ENCODE measurements around the gene CAMTA2. TPM values are rescaled to one million over a fixed set of nuclear protein-coding genes. Genes with fewer than 3 reads are reported as not detected.

The CAMTA2 gene
- total RNA-seq, 2 experiments from 2014 or later: 9.7 to 44.3 TPM

DNA sequence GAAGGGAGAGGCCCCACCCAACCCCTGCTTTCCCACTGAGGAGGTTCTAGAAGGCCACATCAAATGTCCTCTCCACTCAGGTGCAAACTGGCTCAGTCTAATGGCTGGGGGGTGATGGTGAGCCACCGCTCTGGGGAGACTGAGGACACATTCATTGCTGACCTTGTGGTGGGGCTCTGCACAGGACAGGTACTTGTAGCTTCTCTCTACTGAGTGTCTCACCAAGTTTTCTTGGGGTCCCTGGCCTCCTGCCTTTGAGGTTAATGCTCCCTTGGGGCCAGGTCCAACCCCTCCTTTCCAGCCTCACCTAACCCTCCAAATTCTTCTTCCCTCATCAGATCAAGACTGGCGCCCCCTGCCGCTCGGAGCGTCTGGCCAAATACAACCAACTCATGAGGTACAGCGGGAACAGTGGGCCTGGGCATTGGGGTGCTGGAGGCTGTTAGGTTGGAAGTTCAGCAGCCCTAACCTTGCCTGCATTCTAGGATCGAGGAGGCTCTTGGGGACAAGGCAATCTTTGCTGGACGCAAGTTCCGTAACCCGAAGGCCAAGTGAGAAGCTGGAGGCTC lies 30.9 kb downstream of the CAMTA2 start:
- Histone ChIP-seq H2AFZ (ENCODE audit: low read length) (no peak overlapping the region), H3K4me3 (ENCODE audit: low read depth, low read length, poor library complexity, severe bottlenecking) (no peak overlapping the region), H3K79me2 (ENCODE audit: insufficient read depth, low read depth, low read length) (no peaks in the 10 kb centered on the region), H3K4me1 (ENCODE audit: insufficient read depth, low read length, poor library complexity, severe bottlenecking) (peaks cover 12% of the 10 kb centered on the region), H3K9me2 (ENCODE audit: insufficient read depth, low read length) (no peaks in the 10 kb centered on the region), H3K9me3 (ENCODE audit: low read length) (no peaks in the 10 kb centered on the region), H3K4me2 (ENCODE audit: low read length) (no peak overlapping the region), H3K36me3 (ENCODE audit: insufficient read depth, low read length) (peaks cover 14% of the 10 kb centered on the region), H4K20me1 (ENCODE audit: insufficient read depth, low read length) (no peaks in the 10 kb centered on the region), H3K27ac (ENCODE audit: low read depth, low read length, poor library complexity, severe bottlenecking) (no peak overlapping the region)
- CTCF ChIA-PET (ENCODE audit: unreplicated experiment): no interaction called here
- TF ChIP-seq, protein P1, sequence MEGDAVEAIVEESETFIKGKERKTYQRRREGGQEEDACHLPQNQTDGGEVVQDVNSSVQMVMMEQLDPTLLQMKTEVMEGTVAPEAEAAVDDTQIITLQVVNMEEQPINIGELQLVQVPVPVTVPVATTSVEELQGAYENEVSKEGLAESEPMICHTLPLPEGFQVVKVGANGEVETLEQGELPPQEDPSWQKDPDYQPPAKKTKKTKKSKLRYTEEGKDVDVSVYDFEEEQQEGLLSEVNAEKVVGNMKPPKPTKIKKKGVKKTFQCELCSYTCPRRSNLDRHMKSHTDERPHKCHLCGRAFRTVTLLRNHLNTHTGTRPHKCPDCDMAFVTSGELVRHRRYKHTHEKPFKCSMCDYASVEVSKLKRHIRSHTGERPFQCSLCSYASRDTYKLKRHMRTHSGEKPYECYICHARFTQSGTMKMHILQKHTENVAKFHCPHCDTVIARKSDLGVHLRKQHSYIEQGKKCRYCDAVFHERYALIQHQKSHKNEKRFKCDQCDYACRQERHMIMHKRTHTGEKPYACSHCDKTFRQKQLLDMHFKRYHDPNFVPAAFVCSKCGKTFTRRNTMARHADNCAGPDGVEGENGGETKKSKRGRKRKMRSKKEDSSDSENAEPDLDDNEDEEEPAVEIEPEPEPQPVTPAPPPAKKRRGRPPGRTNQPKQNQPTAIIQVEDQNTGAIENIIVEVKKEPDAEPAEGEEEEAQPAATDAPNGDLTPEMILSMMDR (conservative IDR thresholded peaks at IDR 0.05; ENCODE audit: low read length): peak; percentile 79
- no peak for TF ChIP-seq EZH2phosphoT487 (IDR thresholded peaks at IDR 0.05; ENCODE audit: borderline replicate concordance, low read depth, low read length)
- BruUV-seq (replicated peaks): no TSS peak
- DNase-seq (ENCODE audit: low spot score): peak; percentile 47
- POLR2A ChIA-PET: interaction anchor here (2.0 kb wide), 1 partner anchor 10 kb away, joined by 8 read pairs; the partner anchor contains the start of gene SPAG7
- intact Hi-C loops (cut with micrococcal nuclease; ENCODE audit: unreplicated experiment): no loop called here

DNA sequence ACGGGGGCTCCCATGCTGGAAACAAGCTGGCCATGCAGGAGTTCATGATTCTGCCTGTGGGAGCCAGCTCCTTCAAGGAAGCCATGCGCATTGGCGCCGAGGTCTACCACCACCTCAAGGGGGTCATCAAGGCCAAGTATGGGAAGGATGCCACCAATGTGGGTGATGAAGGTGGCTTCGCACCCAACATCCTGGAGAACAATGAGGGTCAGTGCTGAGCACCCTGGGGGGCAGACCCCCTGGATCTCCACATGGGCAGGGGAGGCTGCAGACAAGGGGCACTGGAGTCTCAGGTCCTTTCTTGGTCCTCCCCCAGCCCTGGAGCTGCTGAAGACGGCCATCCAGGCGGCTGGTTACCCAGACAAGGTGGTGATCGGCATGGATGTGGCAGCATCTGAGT lies 32.4 kb downstream of the CAMTA2 start:
- BruUV-seq (replicated peaks): no TSS peak
- intact Hi-C loops (cut with micrococcal nuclease; ENCODE audit: unreplicated experiment): no loop called here
- H3K4me1 ChIP-seq (ENCODE audit: insufficient read depth, low read length, poor library complexity, severe bottlenecking): peaks cover 27% of the 10 kb centered on the region
- no peaks in the 10 kb centered on the region for H4K20me1 ChIP-seq (ENCODE audit: insufficient read depth, low read length)
- H3K9me3 ChIP-seq (ENCODE audit: low read length): no peaks in the 10 kb centered on the region
- TF ChIP-seq EZH2phosphoT487 (IDR thresholded peaks at IDR 0.05; ENCODE audit: borderline replicate concordance, low read depth, low read length): no peak
- TF ChIP-seq, protein P1 (conservative IDR thresholded peaks at IDR 0.05; ENCODE audit: low read length): no peak
- DNase-seq (ENCODE audit: low spot score): no peak
- peaks cover 8% of the 10 kb centered on the region; the same call in 1 of the 2 replicates for H3K36me3 ChIP-seq (ENCODE audit: insufficient read depth, low read length)
- CTCF ChIA-PET (ENCODE audit: unreplicated experiment): no interaction called here
- H2AFZ ChIP-seq (ENCODE audit: low read length): no peak overlapping the region
- no peak overlapping the region for H3K4me3 ChIP-seq (ENCODE audit: low read depth, low read length, poor library complexity, severe bottlenecking)
- no peaks in the 10 kb centered on the region for H3K9me2 ChIP-seq (ENCODE audit: insufficient read depth, low read length)
- H3K27ac ChIP-seq (ENCODE audit: low read depth, low read length, poor library complexity, severe bottlenecking): no peak overlapping the region
- H3K79me2 ChIP-seq (ENCODE audit: insufficient read depth, low read depth, low read length): no peaks in the 10 kb centered on the region; the same call in 1 of the 2 replicates
- H3K4me2 ChIP-seq (ENCODE audit: low read length): no peak overlapping the region
- POLR2A ChIA-PET: interaction anchor here (0.7 to 5.9 kb wide), 2 partner anchors 12 to 15 kb away, joined by 3 to 51 read pairs; partner anchors contain the start of genes RNF167, SLC25A11 and SPAG7

DNA sequence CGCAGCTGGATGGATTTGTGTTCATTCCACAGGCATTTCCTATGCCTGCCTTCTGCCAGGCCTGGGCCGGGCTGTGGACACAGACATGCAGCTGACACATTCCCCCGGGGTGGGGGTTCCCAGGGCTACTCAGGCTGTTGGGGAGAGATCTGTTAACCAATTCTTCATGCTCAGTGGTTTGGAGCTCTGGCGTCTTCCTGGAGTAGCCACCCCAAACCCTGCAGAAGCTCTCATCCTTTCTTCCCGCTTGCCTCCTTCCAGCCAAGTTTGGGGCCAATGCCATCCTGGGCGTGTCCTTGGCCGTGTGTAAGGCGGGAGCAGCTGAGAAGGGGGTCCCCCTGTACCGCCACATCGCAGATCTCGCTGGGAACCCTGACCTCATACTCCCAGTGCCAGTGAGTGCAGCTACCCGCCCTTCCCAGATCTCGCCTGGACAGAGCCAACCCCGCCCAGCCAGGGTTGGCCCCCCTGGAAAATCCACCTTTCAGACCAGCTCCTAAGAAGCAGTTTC lies 34.0 kb downstream of the CAMTA2 start:
- H3K4me3 ChIP-seq (ENCODE audit: low read depth, low read length, poor library complexity, severe bottlenecking): no peak overlapping the region
- ChIA-PET CTCF (ENCODE audit: unreplicated experiment) (no interaction called here), POLR2A (interaction anchor here (0.6 to 5.9 kb wide), 4 partner anchors 14 to 527 kb away, joined by 3 to 51 read pairs (median 10); partner anchors contain the start of genes RNF167, SLC25A11 and SPAG7)
- BruUV-seq (replicated peaks): no TSS peak
- H3K9me3 ChIP-seq (ENCODE audit: low read length): no peaks in the 10 kb centered on the region
- H3K9me2 ChIP-seq (ENCODE audit: insufficient read depth, low read length): no peaks in the 10 kb centered on the region
- H3K4me1 ChIP-seq (ENCODE audit: insufficient read depth, low read length, poor library complexity, severe bottlenecking): peaks cover 26% of the 10 kb centered on the region
- no peaks in the 10 kb centered on the region for H4K20me1 ChIP-seq (ENCODE audit: insufficient read depth, low read length)
- no peak for TF ChIP-seq EZH2phosphoT487 (IDR thresholded peaks at IDR 0.05; ENCODE audit: borderline replicate concordance, low read depth, low read length)
- no peak for DNase-seq (ENCODE audit: low spot score)
- no peaks in the 10 kb centered on the region; the same call in 1 of the 2 replicates for H3K79me2 ChIP-seq (ENCODE audit: insufficient read depth, low read depth, low read length)
- peaks cover 4% of the 10 kb centered on the region; the same call in 1 of the 2 replicates for H3K36me3 ChIP-seq (ENCODE audit: insufficient read depth, low read length)
- H3K27ac ChIP-seq (ENCODE audit: low read depth, low read length, poor library complexity, severe bottlenecking): no peak overlapping the region
- no peak overlapping the region for H3K4me2 ChIP-seq (ENCODE audit: low read length)
- intact Hi-C loops (cut with micrococcal nuclease; ENCODE audit: unreplicated experiment): no loop called here
- no peak overlapping the region for H2AFZ ChIP-seq (ENCODE audit: low read length)
